ENCODE data around the gene POLR2E.
"Not testable (repeated sequence)": the region's sequence is repeated elsewhere in the genome, so short reads cannot be mapped to it uniquely, and the experiment has no call there.

Gene POLR2E

GRCh38 chr19:1125601-1126467 is 30.7 kb upstream of the POLR2E start:
- no peak for DNase-seq (ENCODE audit: low spot score)

GRCh38 chr19:1123885-1124677 is 28.9 kb upstream of the POLR2E start:
- no peak for DNase-seq (ENCODE audit: low spot score)

- no peak for DNase-seq (ENCODE audit: low spot score)
Observed at GRCh38 chr19:1123381-1123780, 28.2 kb upstream of the POLR2E start.

GRCh38 chr19:1122972-1123363 is 27.8 kb upstream of the POLR2E start:
- peak; percentile 97 for DNase-seq (ENCODE audit: low spot score)

- no peak for DNase-seq (ENCODE audit: low spot score)
Observed at GRCh38 chr19:1122021-1122971, 27.1 kb upstream of the POLR2E start.

GRCh38 chr19:1121395-1121794 is 26.2 kb upstream of the POLR2E start:
- no peak for DNase-seq (ENCODE audit: low spot score)

GRCh38 chr19:1119475-1120217 is 24.5 kb upstream of the POLR2E start:
- no peak for DNase-seq (ENCODE audit: low spot score)

- no peak for DNase-seq (ENCODE audit: low spot score)
Observed at GRCh38 chr19:1118999-1119398, 23.8 kb upstream of the POLR2E start.

GRCh38 chr19:1117654-1118053 is 22.5 kb upstream of the POLR2E start:
- DNase-seq (ENCODE audit: low spot score) = no peak

- no peak for DNase-seq (ENCODE audit: low spot score)
Observed at GRCh38 chr19:1116726-1117581, 21.8 kb upstream of the POLR2E start.

GRCh38 chr19:1115646-1116420 is 20.7 kb upstream of the POLR2E start:
- no peak for DNase-seq (ENCODE audit: low spot score)

GRCh38 chr19:1114728-1115127 is 19.6 kb upstream of the POLR2E start:
- DNase-seq (ENCODE audit: low spot score) = not testable (repeated sequence)

GRCh38 chr19:1113986-1114483 is 18.9 kb upstream of the POLR2E start:
- no peak for DNase-seq (ENCODE audit: low spot score)

GRCh38 chr19:1113030-1113985 is 18.1 kb upstream of the POLR2E start:
- peak; percentile 97 for DNase-seq (ENCODE audit: low spot score)

- peak; percentile 15 for DNase-seq (ENCODE audit: low spot score)
Observed at GRCh38 chr19:1112268-1113029, 17.3 kb upstream of the POLR2E start.

- DNase-seq (ENCODE audit: low spot score) = no peak
Observed at GRCh38 chr19:1111641-1112267, 16.6 kb upstream of the POLR2E start.

Measured in AG08395 (cell line).